Measurements from ENCODE around the gene PPDPF.

DNA sequence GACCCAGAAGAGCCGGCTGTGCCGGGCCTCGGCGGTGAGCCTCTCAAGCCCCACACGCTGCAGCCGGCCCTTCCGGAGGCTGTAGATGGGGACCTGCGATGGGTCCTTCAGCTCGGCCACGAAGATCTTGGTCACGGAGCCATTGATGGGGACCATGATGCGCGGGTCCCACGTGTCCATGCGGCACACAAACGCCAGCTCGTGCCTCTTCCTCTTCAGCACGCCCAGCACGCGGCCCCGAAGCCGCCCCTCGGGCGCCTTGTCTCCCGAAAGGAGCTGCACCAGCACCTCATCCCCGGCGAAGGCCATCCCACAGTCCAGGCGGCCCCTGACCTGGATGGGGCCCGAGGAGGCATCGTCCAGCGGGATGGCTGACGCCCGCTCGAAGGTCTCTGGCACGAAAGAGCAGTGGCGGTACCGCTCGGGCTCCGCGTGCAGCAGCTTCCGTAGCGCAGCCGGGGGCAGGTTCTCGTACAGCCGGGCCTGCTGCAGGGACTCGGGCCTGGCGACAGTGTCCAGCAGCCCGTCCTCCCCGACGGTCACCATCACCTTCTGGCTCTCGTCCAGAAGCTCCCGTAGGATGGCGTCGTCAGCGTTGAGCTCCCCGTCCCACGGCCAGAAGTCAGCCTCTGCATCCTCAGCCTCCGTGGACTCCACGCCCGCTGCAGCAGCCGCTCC is 44.6 kb downstream of the PPDPF start:
- TF ChIP-seq, protein P1, sequence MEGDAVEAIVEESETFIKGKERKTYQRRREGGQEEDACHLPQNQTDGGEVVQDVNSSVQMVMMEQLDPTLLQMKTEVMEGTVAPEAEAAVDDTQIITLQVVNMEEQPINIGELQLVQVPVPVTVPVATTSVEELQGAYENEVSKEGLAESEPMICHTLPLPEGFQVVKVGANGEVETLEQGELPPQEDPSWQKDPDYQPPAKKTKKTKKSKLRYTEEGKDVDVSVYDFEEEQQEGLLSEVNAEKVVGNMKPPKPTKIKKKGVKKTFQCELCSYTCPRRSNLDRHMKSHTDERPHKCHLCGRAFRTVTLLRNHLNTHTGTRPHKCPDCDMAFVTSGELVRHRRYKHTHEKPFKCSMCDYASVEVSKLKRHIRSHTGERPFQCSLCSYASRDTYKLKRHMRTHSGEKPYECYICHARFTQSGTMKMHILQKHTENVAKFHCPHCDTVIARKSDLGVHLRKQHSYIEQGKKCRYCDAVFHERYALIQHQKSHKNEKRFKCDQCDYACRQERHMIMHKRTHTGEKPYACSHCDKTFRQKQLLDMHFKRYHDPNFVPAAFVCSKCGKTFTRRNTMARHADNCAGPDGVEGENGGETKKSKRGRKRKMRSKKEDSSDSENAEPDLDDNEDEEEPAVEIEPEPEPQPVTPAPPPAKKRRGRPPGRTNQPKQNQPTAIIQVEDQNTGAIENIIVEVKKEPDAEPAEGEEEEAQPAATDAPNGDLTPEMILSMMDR (conservative IDR thresholded peaks at IDR 0.05), result no peak
- TF ChIP-seq EZH2 (IDR thresholded peaks at IDR 0.05; ENCODE audit: low read depth), result no peak

All from PC-9 (cell line).